GM21447 (cell line): Measurements from ENCODE around the gene KIF19.

Experiments
- ATAC-seq: cut with Tn5 transposase; IDR thresholded peaks from one replicate; pipeline ENCODE4 v1.9.1; 2021; ENCODE audit not compliant: unreplicated experiment

KIF19 gene

DNA sequence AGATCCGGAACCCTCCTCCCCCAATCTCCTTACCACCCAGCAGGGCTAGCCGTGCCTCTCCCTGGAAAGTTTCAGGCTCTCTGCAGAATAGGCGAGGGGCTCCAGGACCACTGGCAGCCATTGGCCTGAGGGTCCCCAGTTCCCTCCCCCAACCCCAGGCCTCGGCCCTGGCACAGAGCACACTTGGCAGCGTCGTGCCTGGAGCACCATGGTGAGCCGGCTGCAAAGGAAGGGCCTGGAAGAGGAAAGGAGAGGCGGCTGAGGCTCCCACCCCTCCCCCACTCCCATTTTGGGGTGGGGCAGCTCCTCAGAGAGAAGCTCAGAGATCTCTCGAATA, 36.0 kb downstream of the KIF19 start:
- no peak for ATAC-seq

DNA sequence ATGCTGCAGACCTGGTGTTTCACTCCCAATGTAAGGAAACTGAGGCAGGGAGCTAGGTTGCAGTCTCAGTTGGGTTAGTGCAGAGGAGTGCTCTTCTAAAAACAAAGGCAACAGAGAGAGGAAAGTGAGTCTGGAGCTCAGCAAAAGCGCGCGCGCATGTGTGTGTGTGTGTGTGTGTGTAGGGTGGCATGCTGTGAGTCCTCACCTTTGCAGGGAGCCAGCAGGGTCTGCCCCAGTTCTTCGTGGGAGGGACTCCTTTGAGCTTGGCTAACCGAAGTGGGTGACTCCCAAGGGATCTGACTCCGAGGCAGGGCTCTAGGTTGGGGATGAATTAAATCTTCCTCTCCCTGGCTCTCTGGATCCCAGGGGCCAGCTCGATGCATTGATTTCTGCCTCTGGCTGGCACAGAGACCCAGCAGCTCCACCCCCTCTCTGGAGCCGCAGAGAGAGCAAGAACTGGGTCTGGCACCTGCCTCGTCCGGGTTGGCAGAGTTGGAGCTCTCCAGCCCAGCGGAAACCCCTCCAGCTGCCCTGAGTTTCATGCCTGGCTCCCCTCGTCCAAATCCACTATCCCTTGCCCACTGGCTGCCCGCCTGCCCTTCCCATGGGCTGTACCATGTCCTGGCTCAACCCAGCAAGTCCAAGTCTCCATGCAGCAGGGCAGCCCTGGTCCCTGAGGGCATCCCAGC, 36.9 kb downstream of the KIF19 start:
- no peak for ATAC-seq

- no peak for ATAC-seq
These were observed 41.2 kb downstream of the KIF19 start, which contains the start of gene GPR142 for GRCh38 chr17:74367206-74367605. TSS of gene GPR142 (plus strand) at chr17:74367506. CDS start at chr17:74369541, 2,035 bp downstream.

GRCh38 chr17:74368341-74369081, 42.5 kb downstream of the KIF19 start:
- no peak for ATAC-seq

DNA sequence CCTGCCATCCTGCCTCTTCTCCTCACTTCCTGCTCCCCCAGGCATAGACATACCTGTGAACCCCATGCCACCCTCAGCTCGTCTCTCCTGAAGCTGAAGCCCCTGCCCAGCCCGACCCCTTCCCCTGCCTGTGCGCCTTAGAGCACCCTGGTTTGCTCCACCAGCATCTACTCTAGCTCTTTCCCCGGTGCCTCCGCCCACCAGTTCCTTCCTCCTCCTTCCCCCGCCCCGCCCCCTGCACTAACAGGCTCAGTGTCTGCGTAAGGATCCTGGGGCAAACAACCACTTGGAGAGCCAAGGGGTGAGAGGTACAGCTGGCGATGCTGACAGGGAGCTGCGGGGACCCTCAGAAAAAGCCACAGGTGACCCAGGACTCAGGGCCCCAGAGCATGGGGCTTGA, 43.2 kb downstream of the KIF19 start:
- ATAC-seq: no peak

GRCh38 chr17:74369665-74370490, 43.9 kb downstream of the KIF19 start:
- no peak for ATAC-seq

- no peak for ATAC-seq
These were observed 45.7 kb downstream of the KIF19 start for GRCh38 chr17:74371653-74372147.

DNA sequence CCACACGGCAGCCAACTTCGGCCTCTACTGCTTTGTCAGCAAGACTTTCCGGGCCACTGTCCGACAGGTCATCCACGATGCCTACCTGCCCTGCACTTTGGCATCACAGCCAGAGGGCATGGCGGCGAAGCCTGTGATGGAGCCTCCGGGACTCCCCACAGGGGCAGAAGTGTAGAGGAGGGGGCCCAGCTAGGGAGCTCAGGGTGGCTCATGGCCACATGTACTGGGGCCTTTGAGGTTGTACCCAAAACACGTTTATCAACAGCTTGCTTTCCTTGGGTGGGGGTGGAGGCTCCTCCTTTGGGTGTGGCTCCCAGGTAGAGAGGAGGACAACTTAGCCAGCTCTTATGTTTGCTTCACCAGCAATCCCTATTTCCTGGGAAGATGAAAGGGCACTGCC, 46.4 kb downstream of the KIF19 start:
- ATAC-seq: no peak

GRCh38 chr17:74373838-74374606, 48.0 kb downstream of the KIF19 start:
- ATAC-seq: no peak

DNA sequence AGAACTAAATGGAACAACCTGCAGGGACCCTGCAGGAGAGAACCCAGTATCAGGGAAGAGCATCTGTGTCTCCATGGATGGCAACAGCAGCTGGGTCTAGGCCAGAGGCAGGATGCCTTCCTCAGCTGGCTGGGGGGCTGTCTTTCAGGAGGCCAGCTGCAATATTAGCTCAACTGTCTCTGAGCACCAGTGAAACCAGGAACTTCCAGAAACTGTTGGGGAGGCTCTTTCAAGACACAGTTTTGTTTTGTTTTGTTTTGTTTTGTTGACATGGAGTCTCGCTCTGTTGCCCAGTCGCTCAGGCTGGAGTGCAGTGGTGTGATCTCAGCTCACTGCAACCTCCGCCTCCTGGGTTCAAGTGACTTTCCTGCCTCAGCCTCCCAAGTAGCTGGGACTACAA, 48.8 kb downstream of the KIF19 start:
- no peak for ATAC-seq

- no peak for ATAC-seq
These were observed 53.6 kb downstream of the KIF19 start for GRCh38 chr17:74379495-74380085.

DNA sequence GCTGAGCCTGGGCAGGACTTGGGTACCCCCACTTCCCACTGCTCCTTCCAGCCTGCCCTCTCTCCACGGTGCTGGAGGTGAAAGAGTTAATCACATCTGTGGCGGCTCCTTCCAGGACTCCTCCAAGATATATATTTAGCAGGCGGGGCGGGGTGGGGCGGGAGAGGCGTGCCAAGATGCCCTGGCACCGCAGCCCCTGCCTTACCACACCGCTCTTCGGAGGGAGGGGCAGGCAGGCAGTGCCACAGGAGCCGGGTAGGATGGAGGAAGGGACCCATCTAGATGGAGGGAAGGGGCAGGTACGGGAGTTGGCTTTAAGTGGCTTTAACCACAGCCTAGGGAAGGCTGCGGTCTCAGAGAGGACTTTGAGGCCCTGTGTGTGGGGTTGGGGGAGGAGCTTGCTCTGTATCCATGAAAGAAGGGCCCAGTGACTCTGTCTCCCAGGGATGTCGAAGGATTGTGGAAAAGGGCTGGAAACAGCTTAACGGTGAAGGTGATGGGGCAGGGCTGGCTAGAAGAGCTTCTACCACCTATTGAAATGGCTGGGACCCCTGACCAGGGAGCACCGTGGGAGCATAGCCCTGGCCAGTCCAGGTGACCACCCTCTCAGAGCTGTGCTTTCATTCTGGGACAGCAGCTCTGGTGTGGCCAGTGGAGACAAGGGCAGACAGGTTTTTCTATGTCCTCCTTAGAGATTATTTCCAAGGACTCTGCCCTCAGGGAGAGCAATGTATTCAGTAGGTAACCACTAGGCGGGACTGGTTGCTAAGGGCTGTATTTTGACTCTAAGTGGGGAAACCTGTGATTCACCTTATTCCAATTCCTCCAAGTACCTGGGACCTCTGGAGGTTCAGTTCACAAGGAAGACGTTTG, 54.3 kb downstream of the KIF19 start:
- no peak for ATAC-seq

GRCh38 chr17:74380959-74381808, 55.2 kb downstream of the KIF19 start:
- no peak for ATAC-seq

DNA sequence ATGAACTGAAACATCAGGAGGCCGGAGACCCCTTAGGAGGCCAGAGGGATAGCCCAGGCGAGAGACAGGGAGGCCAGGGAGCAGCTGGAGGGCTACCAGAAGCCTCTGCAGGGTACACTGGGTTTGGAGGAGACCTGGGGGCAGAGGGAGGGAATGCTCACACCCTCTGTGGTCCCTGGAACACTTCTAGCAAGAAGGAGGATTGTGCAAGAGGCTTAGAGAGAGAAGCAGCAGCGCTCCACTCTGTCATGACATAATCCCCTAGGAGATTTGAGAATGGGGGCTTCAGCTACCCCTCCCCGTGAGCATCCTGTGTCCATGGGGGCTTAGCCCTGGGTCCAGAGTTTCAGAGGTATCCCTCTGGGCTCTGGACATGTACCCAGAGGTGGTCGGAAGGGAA, 57.1 kb downstream of the KIF19 start:
- ATAC-seq: no peak

DNA sequence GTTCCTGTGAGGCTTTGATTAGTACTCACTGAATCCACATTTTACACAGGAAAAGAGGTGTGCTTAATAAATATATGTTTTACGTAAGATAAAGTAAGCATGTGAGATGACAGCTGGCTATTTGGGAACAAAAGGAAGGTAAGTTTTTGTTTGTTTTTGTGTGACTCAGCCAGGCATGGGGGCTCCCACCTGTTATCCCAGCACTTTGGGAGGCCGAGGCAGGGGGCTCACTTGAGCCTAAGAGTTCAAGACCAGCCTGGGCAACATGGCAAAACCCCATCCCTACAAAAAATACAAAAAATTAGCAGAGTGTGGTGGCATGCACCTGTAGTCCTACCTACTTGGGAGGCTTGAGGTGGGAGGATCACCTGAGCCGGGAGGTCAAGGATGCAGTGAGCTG, 59.2 kb downstream of the KIF19 start:
- ATAC-seq: no peak

DNA sequence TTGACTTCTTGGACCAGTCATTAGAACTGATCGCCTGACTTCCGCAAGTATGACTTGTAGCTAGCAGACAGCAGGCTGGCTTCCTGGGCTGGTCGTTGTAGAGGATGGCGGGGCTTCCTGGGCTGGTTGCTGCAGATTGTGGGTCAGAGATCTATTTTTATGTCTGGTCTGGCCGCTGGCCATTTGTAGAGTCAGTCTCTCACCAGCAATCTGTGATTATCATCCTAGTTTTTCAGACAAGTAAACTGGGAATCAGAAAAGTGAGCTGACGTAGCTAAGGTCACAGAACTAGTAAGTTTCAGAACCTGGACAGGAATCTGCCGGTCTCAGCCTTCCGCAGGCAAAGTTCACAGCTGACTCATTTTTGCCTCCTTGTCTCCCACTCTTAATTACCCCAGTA, 60.4 kb downstream of the KIF19 start:
- ATAC-seq: no peak

DNA sequence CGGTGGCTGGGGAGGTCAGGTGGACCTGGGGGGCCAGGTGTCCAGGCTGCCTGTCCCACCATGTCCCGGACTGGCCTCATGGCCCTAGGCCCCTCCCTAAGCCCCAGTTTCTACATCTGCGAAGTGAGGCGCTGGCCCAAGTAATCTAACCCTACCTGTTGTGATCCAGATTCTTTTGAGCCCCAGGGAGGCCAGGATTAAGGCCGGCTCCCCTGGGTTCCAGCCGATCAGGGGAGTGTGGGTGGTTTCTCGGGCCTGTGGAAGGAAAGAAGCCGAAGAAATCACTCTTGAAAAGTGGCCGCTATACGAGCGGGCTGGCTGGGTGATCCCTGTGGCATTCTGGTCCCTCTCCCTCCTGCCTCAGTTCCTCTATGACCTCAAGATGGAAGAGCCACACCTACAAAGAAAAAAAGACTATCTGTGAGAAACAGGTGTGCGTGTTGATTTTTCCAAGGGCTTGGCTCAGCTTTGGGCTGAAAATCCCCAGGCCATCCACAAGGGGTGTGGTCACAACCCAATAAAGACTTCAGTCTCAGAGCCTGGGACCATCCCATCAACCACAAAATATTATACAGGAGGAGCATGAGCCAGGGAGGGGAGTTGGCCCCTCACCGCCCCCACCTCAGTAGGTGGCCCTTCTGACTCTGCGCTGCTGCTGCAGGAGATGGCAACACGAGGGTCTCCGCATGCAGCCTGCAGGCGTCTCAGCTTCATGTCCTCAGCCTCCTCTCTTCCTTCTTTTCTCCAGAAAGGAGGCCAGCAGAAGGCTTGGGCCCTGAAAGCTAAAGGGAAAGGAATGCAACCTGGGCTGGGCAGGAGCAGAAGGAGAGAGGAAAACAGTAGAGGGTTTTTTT, 61.6 kb downstream of the KIF19 start:
- ATAC-seq: no peak
